ENCODE results near the gene CDHR1. TPM values are rescaled to one million over a fixed set of nuclear protein-coding genes. Genes with fewer than 3 reads are reported as not detected.

Gene CDHR1
- total and polyA plus RNA-seq, 4 donors: 0.07 to 0.51 (median 0.14) TPM

GRCh38 chr10:84163996-84164395, 30.3 kb upstream of the CDHR1 start:
- H3K4me3 ChIP-seq (ENCODE audit: low read depth in 1 of 3, low read length in 3 of 3): no peak overlapping the region
- WGBS: 62% methylated on average over 2 of the region's 2 CpGs

More at GRCh38 chr10:84163996-84164395, 30.3 kb upstream of the CDHR1 start:
- Histone ChIP-seq H3K27ac (ENCODE audit: low read depth in 1 of 2, low read length in 2 of 2) (no peak overlapping the region), H3K27me3 (ENCODE audit: control insufficient read depth in 4 of 4, insufficient read depth in 4 of 4, low read length in 3 of 4) (peaks cover 0 to 4% (median 1%) of the 10 kb centered on the region in 4 donors), H3K9ac (ENCODE audit: low read depth in 1 of 2, low read length in 2 of 2) (no peak overlapping the region), H3K4me1 (ENCODE audit: control insufficient read depth in 4 of 4, insufficient read depth in 4 of 4, low read length in 3 of 4) (peaks cover 0 to 2% (median 0%) of the 10 kb centered on the region in 4 donors), H3K9me3 (ENCODE audit: control insufficient read depth in 4 of 4, low read length in 3 of 4) (no peaks in the 10 kb centered on the region), H3K36me3 (ENCODE audit: control insufficient read depth in 4 of 4, insufficient read depth in 3 of 4, low read depth in 1 of 4, low read length in 3 of 4) (no peaks in the 10 kb centered on the region)
- DNase-seq (ENCODE audit: low spot score): no peak
- TF ChIP-seq HNF4A (conservative IDR thresholded peaks at IDR 0.05): no peak
- TF ChIP-seq REST (IDR thresholded peaks at IDR 0.05): no peak
- no peak for TF ChIP-seq ZBTB33 (IDR thresholded peaks at IDR 0.05)
- no peak for TF ChIP-seq EGR1 (IDR thresholded peaks at IDR 0.05; ENCODE audit: low read depth in 2 of 2)
- TF ChIP-seq RAD21 (IDR thresholded peaks at IDR 0.05): no peak
- no peak for TF ChIP-seq SP1 (IDR thresholded peaks at IDR 0.05)
- TF ChIP-seq CTCF (IDR thresholded peaks at IDR 0.05; ENCODE audit: low read depth, low read length, missing input control): no peak
- TF ChIP-seq FOXA2 (IDR thresholded peaks at IDR 0.05): no peak
- TF ChIP-seq TAF1 (conservative IDR thresholded peaks at IDR 0.05): no peak
- TF ChIP-seq GABPA (IDR thresholded peaks at IDR 0.05 in 1 of 2, conservative IDR thresholded peaks at IDR 0.05 in 1 of 2): no peak
- no peak for TF ChIP-seq JUND (IDR thresholded peaks at IDR 0.05)

All from liver (tissue), 9 donors.